SH-SY5Y (cell line): Measurements from ENCODE around the gene TRPC1.

ENCODE experiments used
- GATA2 ChIP-seq: IDR thresholded peaks from 2 replicates; pipeline ENCODE4 v1.6.1; 2011; ENCODE audit warnings: mild to moderate bottlenecking, low read depth, low read length
- GATA3 ChIP-seq: IDR thresholded peaks from 2 replicates; pipeline ENCODE4 v1.6.1; 2011; ENCODE audit warnings: low read depth, mild to moderate bottlenecking, low read length, moderate library complexity

Gene TRPC1

DNA sequence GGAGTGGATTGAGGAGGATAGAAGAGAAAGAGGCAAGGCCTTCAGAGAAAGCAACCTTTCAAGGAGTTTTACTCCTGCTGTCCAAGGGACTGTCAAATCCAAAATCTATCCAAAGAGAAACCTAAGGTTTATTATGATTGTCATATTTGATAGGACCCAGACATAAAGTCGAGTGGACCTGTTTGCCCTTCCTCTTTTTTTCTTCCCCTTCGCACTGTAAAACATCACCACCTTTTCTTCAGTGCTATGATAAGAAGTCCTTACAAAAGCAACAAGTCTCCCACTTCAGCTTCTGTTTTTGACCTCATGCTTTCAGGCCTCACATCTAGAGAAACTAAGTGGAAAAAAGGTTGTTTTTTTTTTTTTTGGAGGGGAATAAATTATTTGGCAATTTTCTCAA lies 73.0 kb downstream of the TRPC1 start:
- TF ChIP-seq GATA2: no peak
- no peak for TF ChIP-seq GATA3

DNA sequence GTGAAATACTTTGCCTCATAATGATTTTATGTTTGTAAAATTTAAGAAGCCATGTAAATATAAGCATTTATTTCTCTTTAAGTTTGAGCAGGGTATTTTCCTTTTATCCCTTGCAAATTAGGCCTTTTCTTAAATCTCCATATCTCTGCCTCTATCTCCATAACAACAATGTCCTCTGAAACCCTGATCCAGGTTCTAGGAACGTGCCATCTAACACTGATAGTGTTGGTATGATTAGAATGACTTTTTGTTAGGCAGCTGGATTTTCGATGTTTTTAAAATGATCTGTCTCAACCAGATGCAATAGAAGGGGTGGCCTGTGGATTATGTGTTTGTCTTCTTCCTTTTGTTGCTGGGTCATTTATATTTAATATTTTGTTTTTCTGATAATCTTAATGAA lies 77.9 kb downstream of the TRPC1 start:
- TF ChIP-seq GATA3 (no peak), GATA2 (no peak)

DNA sequence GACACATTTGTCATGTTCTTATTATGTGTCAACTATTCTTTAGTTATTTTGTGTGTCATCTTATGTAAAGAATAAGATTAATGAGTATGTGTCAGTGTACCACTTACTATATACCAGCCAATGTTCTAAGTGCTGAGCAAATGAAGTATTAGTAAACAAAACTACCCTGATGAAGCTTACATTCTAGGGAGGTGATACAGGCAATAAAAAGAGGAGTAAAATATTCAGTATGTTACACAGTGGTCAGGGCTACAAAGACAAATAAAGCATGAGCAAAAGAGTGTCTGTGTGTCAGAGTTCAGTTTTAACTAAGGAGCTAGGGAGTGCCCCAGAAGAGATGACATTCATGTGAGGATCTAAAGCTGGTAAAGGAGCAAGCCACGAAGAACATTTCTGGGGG lies 79.1 kb downstream of the TRPC1 start:
- TF ChIP-seq GATA2 (no peak), GATA3 (no peak)

DNA sequence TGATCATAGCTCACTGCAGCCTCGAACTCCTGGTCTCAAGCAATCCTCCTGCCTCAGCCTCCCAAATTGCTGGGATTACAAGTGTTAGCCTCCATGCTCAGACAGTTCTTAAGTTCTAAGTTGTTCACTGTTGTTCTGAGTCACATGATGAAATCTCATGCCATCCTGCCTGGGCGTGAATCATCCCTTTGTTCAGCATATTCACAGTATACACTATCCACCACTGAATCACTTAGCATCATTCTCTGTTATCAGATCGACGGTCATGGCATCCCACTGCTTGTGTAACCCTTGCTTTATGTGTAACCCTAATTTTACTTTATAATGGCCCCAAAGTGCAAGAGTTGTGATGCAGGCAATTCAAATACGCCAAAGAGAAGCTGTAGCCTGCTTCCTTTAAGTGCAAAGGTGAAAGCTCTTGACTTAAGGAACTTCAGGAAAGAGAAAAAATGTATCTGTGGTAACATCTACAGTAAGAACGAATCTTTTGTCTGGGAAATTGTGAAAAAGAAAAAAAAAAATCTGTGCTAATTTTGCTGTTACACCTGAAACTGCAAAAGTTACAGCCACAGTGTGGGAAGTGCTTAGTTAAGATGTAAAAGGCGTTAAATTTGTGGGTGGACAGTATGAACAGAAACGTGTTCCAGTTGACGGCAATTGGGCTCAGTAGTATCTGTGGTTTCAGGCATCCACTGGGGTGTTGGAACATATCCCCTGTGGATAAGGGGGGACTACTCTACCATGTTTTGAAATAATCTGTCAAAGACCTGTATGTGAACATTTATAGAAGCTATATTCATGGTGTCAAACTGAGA lies 84.5 kb downstream of the TRPC1 start:
- no peak for TF ChIP-seq GATA3
- TF ChIP-seq GATA2: no peak

DNA sequence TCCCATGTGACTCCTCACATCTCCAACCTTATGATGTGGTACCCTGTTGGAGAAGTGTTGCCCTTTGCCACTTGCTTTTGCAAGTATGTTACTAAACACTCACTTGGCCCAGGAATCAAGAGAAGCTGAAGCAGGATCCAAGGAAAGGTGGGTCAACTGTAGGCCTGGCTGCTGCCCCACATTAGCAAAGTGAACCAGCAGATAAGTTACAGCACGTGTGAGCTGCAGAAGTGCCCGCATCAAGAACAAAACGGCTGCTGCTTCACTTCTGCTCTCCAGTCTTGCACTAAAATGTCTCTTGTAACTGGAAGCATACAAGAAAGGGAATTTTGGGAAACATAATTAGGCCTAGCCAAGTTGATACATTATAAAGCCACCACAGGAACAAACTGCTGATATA lies 85.4 kb downstream of the TRPC1 start:
- no peak for TF ChIP-seq GATA3
- TF ChIP-seq GATA2: no peak

DNA sequence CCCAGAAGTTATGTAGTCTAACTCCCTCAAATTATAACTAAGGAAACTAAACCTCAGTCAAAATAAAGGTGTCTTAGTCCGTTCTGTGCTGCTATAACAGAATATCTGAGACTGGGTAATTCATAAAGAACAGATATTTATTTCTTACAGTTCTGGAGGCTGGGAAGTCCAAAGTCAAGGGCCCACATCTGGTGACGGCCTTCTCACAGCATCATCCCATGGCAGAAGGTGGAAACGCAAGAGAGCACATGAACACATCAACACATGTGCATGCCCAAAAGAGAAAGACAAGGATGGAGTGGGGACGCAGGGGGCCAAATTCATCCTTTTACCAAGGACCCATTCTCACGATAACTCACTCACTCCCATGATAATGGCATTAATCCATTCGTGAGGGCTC lies 92.0 kb downstream of the TRPC1 start:
- no peak for TF ChIP-seq GATA2
- no peak for TF ChIP-seq GATA3

DNA sequence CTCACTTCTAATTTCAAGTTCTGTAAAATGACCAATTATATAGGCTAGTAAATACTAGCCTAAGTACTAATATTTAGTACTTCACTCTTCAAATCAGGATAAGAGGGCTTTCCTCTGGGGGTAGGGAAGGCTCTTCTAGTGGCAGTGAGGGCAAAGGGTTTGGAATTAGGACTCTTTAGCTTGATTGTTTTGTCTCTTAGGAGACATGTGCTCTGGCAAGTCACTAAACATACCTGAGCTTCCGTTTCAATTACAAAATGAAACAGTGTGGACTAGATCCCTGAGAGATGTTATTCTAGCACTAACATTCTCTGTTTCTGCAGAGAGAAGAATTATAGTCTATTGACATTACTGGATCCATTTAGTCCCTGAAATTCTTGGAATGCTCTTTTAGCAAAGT lies 93.5 kb downstream of the TRPC1 start:
- TF ChIP-seq GATA2 (no peak), GATA3 (no peak)

DNA sequence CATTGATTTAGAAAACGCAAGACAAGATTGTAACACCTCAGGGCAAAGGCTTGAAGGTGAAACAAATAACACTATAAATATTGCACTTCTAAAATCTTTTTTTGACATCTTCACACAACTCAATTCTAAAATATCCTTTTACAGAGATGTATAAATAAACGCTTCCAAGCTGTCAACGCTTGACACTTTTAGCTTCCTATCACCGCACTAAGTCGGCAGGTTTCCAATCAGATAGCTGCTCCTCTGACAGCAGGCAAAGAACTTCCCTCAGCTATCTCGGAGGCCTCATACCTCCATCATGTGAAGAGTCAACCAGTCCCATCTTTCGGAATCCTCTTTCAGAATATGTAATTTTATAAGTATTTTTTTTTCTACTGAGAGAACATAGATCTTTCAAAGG lies 94.1 kb downstream of the TRPC1 start:
- TF ChIP-seq GATA2 (no peak), GATA3 (no peak)

DNA sequence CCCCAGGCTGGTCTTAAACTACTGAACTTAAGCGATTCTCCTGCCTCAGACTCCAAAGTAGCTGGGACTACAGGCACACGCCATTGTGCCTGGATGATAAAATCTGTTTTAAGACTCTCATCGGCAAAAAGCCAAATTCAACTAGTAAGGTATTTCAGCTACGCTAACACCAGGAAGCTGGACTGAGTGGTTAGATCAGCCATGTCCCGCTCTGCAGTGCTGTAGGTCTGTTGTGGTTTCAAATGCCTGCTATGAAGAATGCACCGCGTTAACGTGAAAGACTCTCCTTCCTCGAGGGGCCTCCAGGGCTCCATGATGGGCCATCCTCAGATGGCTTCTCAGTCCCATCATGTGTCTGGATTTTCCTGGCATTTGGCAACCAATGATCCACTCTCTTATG lies 94.8 kb downstream of the TRPC1 start:
- no peak for TF ChIP-seq GATA2
- TF ChIP-seq GATA3: no peak

DNA sequence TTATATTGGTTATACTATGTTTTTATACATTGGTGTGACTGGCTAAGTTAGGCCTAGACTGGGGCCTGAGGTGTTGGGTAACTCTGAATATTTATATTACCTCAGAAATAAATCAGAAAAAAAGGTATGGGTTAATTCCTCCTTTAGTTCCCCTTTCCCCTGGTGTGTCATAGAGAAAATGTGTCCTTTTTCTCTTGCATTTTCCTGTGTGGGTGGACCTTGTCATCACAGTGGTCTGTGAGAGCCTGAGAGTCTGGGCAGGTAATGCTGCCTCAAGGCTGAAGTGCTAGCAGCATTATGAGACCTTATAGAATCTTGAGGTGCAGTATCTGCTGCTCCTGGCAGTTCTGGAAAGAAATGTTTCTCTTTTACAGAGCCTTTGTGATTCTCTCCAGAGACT lies 95.3 kb downstream of the TRPC1 start:
- TF ChIP-seq GATA2: no peak
- no peak for TF ChIP-seq GATA3

DNA sequence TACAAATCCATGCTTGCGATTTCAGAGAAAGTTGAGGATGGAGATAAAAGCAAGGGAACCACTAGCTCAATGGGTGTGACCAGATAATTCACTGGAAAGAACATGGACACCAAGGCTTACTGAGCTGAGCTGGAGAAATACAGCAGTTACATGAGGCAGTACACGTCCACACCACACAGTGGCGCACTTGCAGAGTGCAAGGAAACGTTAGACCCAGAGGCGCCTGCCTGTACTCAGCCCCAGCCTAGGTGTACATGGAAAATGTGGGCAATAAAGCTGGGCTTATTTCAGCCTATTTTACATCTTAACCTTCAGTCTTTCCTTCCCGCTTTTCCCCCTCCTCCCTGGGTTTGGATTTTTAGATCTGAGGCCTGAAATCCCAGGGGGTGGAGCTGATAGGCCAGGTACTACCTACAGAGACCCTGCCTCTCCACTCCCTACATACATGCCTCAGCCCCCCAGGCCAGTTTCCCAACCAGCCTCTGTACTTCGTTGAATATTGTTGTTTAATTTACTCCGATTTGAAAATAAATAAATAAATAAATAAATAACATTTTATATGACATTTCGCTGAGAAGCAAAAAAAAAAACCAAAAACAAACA lies 105.0 kb downstream of the TRPC1 start:
- TF ChIP-seq GATA2 (no peak), GATA3 (no peak)

DNA sequence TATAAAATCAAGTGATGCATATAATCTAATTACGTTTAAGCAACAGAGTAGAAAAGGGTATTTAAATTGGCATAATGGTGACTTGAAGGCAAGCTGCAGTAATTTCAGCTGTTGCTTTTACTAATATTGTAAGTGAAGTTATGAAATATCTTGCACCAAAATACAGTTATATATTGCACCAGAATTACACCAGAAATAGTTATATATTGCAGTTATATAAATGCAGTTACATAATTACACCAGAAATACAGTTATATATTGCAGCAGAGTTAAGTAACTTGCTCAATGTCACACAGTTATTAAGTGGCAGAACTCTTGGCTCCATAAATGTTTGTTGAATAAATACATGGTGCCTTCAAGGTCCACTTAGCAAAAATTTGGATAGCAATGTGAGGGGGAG lies 113.7 kb downstream of the TRPC1 start:
- TF ChIP-seq GATA2: no peak
- TF ChIP-seq GATA3: no peak

DNA sequence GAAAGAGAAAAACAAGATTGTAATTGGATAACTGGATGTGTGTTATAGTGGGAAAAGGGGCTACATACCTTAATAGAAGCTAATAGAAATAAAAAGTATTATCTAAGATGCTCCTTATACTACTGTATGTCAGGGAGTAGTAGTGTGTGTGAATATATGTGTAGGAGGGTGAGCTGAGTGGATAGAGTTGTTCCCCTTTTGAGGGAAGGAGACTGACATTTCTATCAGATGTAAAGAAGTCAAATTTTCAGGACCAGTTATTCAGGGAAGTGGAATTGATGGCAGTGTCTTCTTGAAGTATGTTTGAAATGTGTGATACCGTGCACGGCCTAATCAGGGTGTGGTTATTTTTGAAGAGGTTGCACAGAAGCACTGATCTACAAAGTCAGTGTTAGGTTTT lies 116.0 kb downstream of the TRPC1 start:
- TF ChIP-seq GATA3 (no peak), GATA2 (no peak)

DNA sequence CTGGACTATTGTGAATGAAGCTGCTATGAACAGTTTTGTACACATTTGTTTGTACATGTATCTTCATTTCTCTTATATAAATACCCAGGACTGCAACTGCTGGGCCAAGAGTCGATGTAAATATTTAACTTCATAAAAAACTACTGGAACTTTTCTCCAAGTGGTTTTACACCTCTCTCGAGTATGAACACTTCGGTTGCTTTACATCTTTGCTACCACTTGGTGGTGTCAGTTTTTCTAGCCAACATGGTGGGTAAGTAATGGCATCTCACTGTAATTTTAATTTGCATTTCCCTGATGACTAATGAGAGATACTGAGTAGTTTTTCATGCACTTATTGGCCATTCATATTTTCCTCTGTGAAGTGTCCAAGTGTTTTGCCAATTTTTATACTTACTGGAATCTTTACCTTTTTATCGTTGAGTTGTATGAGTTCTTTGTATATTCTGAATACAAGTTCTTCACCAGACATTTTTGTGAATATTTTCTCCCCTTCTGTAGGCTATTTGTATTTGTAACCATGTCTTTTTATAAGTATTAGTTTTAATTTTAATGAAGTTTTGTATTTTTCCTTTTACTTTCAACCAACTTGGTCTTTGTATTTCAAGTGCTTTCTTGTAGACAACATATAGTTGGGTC lies 120.6 kb downstream of the TRPC1 start:
- TF ChIP-seq GATA2: no peak
- no peak for TF ChIP-seq GATA3

DNA sequence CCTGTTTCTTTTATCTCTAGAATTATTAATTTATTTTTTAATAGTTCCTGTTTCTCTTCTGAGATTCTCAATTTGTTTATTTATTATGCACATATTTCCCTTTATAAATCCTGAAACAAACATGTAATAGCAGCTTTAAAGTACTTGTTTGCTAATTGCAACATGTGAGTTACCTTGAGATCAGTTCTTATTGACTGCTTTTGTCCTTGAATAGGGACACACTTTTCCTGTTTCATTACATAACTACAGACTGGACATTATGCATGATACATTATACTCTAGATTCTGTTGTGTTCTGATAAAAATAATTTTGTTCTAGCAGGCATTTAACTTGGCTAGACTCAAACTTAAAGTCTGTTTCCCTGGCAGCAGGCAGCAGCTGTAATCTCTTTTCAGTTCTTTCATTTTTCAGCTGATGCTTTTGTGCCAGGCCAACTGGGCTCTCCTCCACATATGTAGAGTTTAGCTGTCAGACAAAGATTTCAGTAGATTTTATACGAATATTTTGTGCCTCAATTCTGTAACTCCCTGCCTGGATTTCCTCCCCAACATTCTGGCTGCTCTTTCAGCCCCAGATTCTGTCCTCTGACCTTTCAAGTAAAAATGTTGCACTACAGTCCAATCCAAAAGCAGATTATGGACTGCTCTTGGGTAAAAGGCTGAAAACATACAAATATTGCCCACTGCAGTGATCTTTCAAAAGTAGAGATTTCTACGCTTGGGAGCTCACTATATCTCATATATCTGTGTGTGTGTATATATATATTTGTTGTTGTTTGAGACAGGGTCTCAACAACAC lies 123.1 kb downstream of the TRPC1 start:
- TF ChIP-seq GATA2: no peak
- TF ChIP-seq GATA3: no peak
